HPDE6-E6E7 (cell line): ENCODE data around the gene ANKRD17.

Experiments
- DNase-seq: peaks from one replicate; pipeline ENCODE4 v3.0.0; 2011; ENCODE audit warnings: missing footprints; ENCODE audit errors: extremely low spot score

Gene ANKRD17

GRCh38 chr4:73055241-73055897, 203.2 kb downstream of the ANKRD17 start:
- no peak for DNase-seq

DNA sequence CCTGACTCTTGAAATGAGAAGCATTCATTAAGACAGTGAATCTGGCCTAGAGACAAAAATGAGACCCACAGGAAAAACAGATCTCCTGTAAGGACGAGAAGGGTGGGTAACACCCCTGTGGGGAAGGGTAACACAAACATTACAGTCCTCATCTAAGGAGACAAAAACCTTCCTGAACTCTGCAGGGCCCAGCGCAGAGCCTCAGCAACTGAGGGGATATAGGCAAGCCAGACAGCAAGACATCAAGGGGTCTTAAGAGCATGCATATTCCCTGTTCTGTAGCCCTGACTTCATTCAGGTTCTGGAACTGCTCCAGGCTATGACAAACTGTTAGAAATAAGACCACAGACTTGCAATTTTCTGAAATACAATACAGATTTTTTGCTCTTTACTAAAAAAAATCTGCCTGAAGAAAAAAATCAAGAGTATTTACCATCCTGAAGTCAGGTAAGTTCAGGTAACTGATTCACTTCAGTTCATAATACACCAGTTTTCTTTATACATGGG, 204.6 kb downstream of the ANKRD17 start:
- no peak for DNase-seq

DNA sequence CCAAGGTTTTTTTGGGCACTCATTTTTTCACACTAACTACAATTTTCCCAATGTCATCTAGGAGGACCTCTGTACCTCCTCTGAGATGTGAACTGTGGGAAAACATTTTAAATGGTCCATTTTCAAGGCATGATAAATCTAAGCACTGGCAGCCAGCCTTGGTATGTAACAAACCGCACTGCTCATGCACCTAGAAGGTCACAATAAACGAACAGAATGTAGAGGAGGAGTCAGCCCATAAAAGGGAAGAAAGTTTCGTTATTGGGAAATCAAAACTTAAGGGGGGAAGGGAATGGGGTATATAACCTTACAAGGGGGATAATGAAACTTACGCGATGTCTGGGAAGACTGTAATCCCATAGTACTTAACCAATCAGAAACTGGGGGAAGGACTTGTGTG, 205.5 kb downstream of the ANKRD17 start:
- DNase-seq = no peak

DNA sequence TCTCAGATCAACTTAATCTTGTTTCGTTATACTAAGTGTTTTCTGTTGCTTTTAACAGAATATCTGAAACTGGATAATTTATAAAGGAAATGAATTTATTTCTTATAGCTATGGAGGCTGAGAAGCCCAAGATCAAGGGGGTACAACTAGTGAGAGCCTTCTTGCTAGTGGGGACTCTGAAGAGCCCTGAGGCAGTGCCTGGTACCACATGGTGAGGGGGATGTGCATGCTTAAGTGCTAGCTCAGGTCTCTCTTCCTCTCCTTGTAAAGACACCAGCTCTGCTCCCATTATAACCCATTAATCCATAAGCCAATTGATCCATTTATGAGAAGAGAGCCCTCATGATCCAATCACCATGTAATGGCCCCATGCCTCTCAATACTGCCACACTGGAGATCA, 207.0 kb downstream of the ANKRD17 start:
- DNase-seq = no peak

DNA sequence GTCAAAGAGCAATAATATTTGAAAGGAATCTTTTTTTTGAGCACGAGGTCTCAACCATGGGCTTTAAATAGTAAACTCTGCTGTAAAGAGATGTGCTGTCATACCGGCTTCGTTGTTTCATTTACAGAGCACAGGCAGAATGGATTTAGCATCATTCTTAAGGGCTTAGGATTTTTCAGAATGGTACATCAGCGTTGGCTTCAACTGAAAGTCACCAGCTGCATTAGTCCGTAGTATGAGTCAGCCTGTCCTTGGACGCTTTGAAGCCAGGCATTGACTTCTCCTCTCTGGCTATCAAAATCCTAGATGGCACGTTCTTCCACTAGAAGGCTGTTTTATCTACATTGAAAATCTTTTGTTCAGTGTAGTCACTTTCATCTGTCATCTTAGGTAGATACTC, 212.7 kb downstream of the ANKRD17 start:
- DNase-seq = no peak

GRCh38 chr4:73037057-73037456, 221.5 kb downstream of the ANKRD17 start:
- DNase-seq = no peak

GRCh38 chr4:73036123-73036522, 222.5 kb downstream of the ANKRD17 start:
- no peak for DNase-seq

DNA sequence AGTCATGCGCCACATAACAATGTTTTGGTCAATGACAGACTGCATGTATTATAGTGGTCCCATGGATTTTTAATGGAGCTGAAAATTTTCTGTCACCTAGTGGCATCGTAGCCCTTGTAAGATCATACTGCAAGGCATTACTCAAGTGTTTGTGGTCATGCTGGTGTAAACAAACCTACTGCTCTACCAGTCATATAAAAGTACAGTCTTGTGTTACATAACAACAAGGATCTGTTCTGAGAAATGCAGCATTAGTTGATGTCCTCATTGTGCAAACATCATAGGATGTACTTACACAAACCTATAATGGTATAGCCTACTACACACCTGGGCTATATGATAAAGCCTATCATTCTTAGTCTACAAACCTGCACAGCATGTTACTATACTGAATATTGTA, 223.7 kb downstream of the ANKRD17 start:
- DNase-seq = no peak

GRCh38 chr4:73028621-73029020, 230.0 kb downstream of the ANKRD17 start:
- DNase-seq = no peak
